HG03060 (cell line): ENCODE results near the gene SMTNL2.
"Not testable (repeated sequence)": the region's sequence is repeated elsewhere in the genome, so short reads cannot be mapped to it uniquely, and the experiment has no call there.

Experiments used
- ATAC-seq: cut with Tn5 transposase; IDR thresholded peaks from one replicate; pipeline ENCODE4 v1.9.1; 2021; ENCODE audit warnings: low read depth, moderate number of reproducible peaks; ENCODE audit not compliant: unreplicated experiment

Gene SMTNL2

DNA sequence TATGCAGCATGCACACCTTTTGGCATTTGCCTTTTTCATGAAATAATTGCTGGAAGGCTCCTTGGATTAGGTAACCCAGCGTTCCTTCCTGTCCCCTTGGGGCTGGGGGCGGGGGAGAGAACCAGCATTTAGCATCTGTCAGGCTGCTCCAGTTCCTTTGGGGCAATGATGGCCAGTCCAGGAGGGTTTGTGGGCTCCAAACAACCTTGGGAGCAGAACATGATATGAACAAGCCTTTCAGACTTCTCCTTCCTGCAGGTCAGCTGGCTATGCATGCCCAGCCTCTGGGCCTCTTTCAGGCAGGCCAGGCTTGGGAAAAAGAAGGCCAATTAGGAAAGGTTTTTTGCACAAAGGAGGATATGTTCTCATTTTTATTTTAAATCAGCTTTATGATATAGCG is 1.1 kb upstream of the SMTNL2 start:
- no peak for ATAC-seq

- no peak for ATAC-seq
Measured at GRCh38 chr17:4583782-4584100, 588 bp upstream of the SMTNL2 start.

- ATAC-seq = no peak
Measured at GRCh38 chr17:4584917-4585637, 748 bp downstream of the SMTNL2 start.

DNA sequence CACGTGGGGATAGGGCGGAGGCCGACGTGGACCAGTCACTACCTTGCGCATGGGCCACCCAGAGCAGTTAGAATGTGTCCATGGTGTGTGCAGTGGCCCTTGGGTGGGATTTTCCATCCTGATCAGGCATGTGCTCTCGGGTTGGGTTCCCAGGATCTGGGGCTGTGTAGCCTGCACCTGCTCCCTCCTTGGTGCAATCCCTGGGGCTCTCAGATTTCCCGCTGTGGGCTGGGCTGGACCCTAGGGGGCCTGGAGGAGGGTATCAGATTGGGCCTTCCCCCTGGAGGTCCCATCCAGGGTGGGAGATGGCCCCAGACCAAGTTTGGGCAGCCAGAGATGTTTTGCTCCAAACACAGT is 1.3 kb downstream of the SMTNL2 start:
- ATAC-seq = no peak

GRCh38 chr17:4586043-4586442 is 1.7 kb downstream of the SMTNL2 start:
- ATAC-seq = no peak

DNA sequence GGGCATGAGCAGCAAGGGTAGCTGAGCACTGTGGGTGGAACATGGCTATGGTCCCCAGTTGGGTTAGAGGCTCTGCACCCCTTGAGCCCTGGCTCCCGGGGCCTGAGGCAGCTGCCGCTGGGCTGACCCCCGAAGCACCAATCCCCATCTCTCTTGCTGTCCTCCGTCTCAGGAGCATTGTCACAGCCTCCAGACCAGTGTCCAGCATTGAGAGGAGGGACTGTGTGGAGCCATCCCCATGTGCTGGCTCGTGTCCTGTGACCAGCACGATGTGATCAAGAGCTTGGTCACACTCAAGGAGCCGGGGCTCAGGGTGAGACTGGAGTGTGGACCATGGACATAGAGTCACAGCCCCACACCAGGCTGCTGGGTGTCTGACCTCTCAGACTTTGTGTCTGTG is 2.9 kb downstream of the SMTNL2 start:
- ATAC-seq = no peak

DNA sequence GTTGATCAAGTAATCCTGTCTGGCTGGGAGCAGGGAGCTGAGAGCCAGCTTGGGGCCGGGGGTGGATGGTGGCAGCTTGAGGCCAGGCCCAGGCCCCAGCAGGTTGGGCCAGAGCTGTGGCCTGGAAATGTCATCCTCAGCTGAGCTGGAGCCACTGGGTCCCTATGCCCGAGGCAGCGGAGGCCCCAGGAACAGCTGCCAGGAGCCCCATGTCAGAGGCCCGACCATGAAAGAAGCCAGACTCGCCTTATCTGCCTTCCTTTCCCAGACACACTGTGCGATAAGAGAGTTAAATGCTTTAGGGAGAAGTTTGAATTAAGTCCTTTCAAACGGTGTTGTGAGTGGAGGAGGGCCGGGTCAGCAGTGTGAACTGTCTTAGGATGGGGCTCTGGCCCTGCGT is 3.5 kb downstream of the SMTNL2 start:
- no peak for ATAC-seq

DNA sequence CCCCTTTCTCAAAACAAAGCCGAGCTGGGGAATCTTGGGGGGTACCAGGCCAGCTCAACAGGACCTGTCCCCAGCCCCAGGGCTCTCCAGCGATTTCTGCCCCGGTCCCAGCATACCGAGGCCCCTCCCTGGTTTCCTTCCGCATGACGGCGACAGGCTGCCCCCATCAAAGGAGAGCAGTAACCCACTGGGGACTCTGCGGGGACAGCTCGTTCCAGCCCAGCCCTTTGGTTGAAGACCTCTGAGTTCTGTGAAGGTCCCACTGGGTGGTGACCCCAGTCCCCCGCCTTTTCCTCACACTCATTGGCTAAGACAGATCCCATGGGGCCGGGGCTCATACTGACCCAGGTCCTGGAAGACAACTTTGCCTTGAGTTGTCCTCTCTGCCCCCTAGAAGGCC is 4.1 kb downstream of the SMTNL2 start:
- ATAC-seq = no peak

DNA sequence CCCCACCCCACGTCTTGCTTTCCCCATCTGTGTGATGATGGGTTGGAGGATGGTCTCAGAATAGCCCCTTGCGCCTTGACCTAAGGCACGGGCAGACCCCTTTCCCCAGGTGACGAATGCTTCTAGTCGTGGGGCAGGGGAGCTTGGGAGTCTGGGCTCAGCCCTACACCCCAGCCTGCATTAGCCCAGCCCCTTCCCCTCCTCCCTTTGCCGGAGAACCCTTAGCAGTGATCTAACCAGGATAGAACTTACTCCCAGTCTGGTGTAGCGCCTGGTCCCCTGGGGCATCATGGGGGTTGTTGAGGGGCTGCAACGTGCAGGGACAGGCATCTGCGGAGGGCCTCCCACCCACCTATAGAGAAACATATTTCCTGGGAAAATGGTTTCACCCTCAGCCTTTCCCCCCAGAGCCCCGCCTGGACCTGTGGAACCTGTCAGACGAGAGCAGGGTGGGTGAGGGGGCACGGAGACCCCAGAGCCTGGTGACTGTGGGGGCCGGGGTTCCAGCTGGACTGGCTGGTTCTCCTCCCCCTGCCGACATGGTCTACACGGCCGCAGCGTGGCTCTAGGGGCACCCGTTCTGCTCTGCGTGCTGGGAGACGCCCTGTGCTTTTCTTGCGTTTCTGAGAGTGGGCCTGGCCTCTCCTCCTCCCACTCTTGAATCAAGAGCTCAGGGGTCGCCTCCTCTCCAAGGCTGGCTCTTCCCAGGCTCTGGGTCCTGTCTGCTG is 4.7 kb downstream of the SMTNL2 start:
- ATAC-seq = no peak

- ATAC-seq = not testable (repeated sequence)
Measured at GRCh38 chr17:4590042-4590441, 5.7 kb downstream of the SMTNL2 start.

- no peak for ATAC-seq
Measured at GRCh38 chr17:4590981-4591453, 6.7 kb downstream of the SMTNL2 start.

DNA sequence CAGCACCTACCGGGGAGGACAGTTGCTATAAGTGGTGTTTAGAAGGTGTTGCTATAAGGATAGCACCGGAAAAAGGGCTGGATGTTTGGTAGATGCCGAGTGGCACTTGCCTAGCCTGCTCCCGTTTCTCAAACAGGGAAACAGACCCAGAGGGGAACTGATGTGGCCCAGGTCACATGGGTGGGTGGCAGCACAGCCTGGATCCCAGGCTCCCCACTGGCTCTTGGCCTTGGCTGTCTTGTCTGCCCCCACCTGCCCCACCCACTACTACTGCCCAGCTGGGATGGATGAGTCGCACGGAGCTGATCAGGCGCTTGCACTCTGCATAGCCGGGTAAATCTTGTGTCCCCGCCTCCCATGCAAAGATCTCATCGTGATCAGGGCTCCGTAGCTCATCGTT is 7.2 kb downstream of the SMTNL2 start:
- ATAC-seq = no peak

DNA sequence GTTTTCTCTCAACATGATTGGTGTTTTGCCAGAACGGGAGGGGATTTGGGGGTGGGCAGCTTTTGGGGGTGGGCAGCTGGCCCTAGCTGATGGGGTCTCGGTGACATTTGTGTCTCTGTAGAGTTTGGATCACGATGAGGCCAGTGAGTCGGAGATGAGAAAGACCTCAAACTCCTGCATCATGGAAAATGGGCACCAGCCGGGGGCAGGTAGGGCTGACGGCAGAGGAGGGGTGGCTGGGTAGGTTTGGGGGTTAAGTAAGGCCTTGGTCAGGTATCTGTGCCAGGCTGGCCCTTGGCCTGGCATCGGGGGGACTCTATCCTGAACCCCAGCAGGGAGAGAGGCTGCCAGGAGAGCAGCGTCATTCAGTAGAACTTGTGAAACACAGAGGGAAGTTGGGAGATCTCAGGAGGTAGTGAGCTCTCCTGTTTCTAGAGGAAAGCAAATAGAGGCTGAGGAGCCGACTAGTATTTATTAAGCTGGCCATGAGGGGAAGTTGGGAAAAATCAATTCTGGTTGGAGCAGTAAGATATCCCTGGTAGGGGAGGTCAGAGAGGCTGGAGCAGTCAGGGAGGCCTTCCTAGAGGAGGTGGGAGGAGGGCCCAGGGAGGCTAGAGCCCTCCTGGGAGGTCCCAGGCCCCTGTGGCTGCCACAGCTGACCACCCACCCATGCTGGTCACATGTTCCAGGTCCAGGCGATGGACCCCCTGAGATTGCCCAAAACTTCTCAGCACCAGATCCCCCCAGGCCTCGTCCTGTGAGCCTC is 8.1 kb downstream of the SMTNL2 start:
- ATAC-seq = no peak

DNA sequence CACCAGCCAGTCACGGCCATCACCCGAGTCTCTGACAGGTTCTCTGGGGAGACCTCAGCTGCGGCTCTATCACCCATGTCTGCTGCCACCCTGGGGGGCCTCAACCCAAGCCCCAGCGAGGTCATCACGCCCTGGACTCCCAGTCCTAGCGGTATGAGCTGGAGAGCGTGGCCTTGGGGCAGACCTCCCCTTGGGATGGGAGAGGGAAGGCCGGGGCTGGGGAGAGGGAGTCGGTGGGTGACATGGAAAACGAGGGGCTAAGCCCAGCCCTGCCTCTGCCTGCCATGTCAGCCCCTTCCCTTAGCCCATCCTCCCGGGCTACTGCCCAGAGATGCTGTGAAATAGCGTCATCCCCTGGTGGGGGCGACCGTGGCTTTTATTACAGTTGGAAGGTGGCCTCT is 8.7 kb downstream of the SMTNL2 start:
- no peak for ATAC-seq

- ATAC-seq = no peak
Measured at GRCh38 chr17:4594406-4594805, 10.1 kb downstream of the SMTNL2 start.

- no peak for ATAC-seq
Measured at GRCh38 chr17:4594931-4595684, 10.8 kb downstream of the SMTNL2 start.

GRCh38 chr17:4595685-4596342 is 11.5 kb downstream of the SMTNL2 start:
- ATAC-seq = not testable (repeated sequence)

- ATAC-seq = no peak
Measured at GRCh38 chr17:4596636-4597380, 12.5 kb downstream of the SMTNL2 start.

- no peak for ATAC-seq
Measured at GRCh38 chr17:4597975-4598374, 13.6 kb downstream of the SMTNL2 start.
